NCI-H226 (cell line): ENCODE measurements around the gene MSI2.

ENCODE experiments used
- DNase-seq: peaks from one replicate; pipeline ENCODE4 v3.0.0-alpha.2; 2015

MSI2 gene

DNA sequence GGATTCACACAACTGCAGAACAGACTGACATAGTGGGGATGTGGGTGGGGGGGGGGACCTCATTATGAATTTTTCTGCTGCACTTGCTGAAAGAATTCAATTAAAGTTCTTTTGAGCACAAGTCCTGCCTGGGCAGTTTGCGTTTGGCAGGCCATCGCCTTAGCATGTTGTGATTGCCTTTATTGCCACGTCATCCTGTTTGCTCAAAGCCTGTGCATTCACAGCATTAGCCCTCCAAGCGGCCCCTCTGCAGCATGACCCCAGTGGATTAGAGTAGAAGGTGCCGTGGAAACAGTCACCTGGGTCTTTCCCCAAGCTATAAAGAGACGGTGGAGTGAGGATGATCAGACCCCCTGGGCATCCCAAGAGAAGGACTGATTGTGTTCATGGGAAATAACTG, 17.2 kb downstream of the MSI2 start:
- no peak for DNase-seq

- DNase-seq: no peak
Measured at GRCh38 chr17:57274162-57274561, 17.8 kb downstream of the MSI2 start.

- DNase-seq: no peak
Measured at GRCh38 chr17:57275071-57275764, 18.9 kb downstream of the MSI2 start.

DNA sequence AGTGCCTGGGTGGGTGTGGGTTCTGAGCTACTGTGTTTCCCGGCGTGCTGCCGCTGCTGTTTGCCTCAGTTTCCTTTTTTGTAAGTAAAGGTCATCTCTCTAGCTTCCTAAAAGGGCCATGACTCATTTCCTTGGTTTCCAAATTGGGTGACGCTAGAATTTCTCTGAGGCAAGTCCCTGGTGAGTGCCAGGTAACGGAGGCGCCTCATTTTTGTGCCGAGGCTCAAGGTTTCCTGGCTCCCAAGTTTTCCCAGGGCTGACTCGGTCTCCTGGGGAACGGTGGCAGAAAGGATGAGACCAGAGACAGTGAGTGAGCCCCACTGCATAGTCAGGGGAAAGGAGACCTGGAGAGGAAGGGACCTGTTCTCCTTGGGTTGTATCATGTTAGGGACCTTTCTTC, 20.3 kb downstream of the MSI2 start:
- no peak for DNase-seq

- DNase-seq: no peak
Measured at GRCh38 chr17:57277923-57278604, 21.7 kb downstream of the MSI2 start.

DNA sequence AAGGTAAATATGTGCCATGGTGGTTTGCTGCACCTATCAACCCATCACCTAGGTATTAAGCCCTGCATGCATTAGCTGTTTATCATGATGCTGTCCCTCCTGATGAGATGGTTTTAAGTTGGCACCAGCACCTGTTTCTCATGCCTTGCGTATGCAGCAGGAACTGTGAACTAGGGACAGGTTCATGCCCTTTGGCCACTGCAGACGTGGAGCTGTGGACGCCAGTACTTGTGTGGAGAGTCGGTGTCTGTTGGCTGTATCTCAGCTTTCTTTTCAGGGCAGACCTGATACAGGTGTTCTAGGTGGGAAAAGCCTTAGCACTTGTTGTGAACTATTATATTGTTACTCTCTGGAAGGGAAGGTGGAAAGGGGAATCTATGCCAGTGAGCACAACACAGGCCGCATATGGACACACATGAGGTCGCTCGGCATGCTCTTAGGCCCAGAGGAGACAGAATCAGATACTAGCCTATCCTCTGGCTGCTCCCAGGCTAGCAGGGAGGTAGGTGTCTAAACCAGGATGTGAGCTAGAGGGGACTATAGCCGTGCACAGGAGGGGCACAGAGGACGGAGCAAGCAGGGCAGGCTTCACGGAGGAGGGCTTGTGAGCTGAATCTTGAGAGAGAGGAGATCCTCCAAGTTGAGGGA, 22.5 kb downstream of the MSI2 start:
- DNase-seq: no peak

- DNase-seq: no peak
Measured at GRCh38 chr17:57279432-57279831, 23.1 kb downstream of the MSI2 start.

DNA sequence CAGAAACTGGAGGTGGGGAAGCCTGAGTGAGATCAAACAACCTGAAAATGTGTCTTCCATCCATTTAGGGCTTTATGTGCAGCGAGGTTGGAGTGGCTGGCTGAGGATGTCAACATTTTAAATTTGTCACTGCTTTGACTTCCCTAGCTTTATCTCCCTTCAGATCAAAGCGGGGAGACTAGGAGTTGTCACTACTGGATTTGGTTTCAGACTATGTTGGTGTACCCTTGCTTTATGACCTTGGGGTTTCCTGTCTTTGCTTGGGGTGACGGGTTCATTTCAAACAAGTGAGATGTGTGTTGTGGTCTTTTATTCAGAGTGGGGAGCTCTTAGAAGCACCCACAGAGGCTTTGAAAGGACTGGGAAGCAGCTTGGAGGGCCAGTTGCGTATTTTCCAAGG, 25.6 kb downstream of the MSI2 start:
- no peak for DNase-seq

DNA sequence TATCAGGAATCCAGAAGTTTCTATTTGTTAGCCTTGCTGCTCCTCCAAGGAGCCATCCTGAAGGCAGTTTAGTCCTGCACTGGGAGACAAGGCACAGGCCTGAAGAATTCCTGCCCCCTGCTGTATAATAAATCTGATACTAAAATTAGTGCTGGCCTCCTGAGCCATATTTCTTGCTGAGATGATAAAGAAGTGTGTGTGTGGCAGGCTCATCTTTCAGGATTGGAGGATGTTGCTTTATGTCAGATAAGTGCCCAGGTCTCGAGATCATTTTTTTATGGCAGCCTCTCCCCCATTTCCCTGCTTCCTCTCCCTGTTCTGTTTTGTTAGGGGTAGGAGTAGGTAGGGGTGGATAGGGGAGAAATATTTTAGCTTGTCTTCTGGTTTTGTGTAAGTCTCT, 26.0 kb downstream of the MSI2 start:
- DNase-seq: no peak

DNA sequence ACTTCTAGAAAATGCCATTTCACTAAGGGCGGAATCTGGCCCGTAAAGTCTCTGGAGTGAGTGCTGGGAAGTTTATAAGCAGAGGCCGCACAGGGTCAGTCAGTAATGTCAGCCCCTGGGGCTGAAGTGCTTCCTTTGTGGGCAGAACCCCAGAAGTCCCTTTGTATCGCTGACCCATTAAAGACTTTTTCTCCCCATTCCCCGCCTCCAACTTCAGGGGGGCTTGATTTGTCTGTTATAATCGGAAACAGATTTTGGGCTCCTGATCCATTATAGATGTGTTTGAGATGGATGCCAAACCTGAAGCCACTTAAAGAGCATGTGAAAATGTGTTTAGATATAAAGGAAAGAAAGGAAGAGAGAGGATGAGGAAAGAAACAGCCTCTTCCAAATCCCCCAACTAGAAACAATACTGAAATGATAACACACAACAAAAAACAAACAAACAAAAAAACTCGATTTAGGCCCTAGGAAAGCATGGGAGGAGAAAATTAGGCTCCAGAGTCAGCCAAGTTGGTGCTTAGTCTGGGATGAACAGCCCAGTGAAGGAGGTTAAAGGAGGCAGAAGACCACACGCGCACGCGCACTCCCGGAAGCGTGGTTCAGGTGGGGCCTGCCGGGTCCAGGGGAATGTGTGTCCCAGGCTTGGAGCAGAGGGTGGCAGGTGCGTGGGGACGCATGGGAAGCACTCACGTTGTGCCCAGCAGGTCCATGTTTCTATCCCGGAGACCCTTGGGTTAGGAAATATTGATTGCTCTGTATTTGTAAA, 27.1 kb downstream of the MSI2 start:
- DNase-seq: no peak

- DNase-seq: no peak
Measured at GRCh38 chr17:57284583-57284982, 28.3 kb downstream of the MSI2 start.

GRCh38 chr17:57284984-57285646, 28.8 kb downstream of the MSI2 start:
- no peak for DNase-seq

- no peak for DNase-seq
Measured at GRCh38 chr17:57285701-57286100, 29.4 kb downstream of the MSI2 start.

- DNase-seq: no peak
Measured at GRCh38 chr17:57286399-57287105, 30.2 kb downstream of the MSI2 start.

GRCh38 chr17:57288040-57288772, 31.9 kb downstream of the MSI2 start:
- no peak for DNase-seq

DNA sequence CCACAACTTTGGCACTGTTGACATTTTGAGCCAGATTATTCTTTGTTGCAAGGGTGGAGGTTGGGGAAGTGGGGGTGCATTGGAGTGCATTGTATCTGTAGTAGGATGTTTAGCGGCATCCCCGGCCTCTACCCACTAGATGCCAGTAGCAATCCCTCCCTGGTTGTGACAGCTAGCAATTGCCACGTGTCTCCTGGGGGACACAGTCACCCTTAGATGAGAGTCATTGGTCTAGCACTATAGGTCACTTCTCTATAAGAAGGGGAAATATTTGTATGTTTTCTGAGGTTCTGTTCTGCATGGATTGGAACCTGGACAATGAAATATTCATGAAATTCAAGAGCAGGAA, 32.4 kb downstream of the MSI2 start:
- no peak for DNase-seq

- DNase-seq: no peak
Measured at GRCh38 chr17:57289130-57289529, 32.8 kb downstream of the MSI2 start.

GRCh38 chr17:57289613-57290012, 33.3 kb downstream of the MSI2 start:
- no peak for DNase-seq

GRCh38 chr17:57290981-57291380, 34.7 kb downstream of the MSI2 start:
- DNase-seq: no peak

GRCh38 chr17:57292091-57292490, 35.8 kb downstream of the MSI2 start:
- DNase-seq: peak; percentile 49

- DNase-seq: peak; percentile 99
Measured at GRCh38 chr17:57293077-57293476, 36.8 kb downstream of the MSI2 start.

- no peak for DNase-seq
Measured at GRCh38 chr17:57294101-57294500, 37.8 kb downstream of the MSI2 start.
